Right lobe of liver (tissue), 6 donors: ENCODE results near the gene DDIT3. TPM values are rescaled to one million over a fixed set of nuclear protein-coding genes. Genes with fewer than 3 reads are reported as not detected.

Experiments used
- ATAC-seq, 4 donors: fragments of 200-7000 bp; cut with Tn5 transposase; one replicate each; pipeline ENCODE4 v1.9.1; 2020; ENCODE audit warnings: mild to moderate bottlenecking in 4 of 4, moderate library complexity in 4 of 4
- DNase-seq, 3 donors: peaks; one replicate each; pipeline ENCODE4 v3.0.0-alpha.2; 2020
- H3K27ac ChIP-seq, 3 donors: fragments of 200-600 bp; one replicate each; pipeline ENCODE4 v1.8.0; 2022
- H3K27me3 ChIP-seq, 2 donors: fragments of 200-600 bp; one replicate each; pipeline ENCODE4 v1.8.0; 2022
- H3K36me3 ChIP-seq, 4 donors: fragments of 200-600 bp; sonication (generic) in 1 of 4; one replicate each; pipeline versions ENCODE4 v1.5.1 to v1.8.0; 2017 to 2022; ENCODE audit warnings: control low read depth in 1 of 4
- H3K4me1 ChIP-seq, 4 donors: fragments of 200-600 bp; sonication (generic) in 1 of 4; one replicate each; pipeline versions ENCODE4 v1.5.1 to v1.8.0; 2017 to 2022; ENCODE audit warnings: control low read depth in 1 of 4
- H3K4me3 ChIP-seq, 3 donors: fragments of 200-600 bp; one replicate each; pipeline ENCODE4 v1.8.0; 2022
- H3K9me3 ChIP-seq, 4 donors: fragments of 200-600 bp; sonication (generic) in 1 of 4; one replicate each; pipeline versions ENCODE4 v1.5.1 to v1.8.0; 2017 to 2022; ENCODE audit warnings: control low read depth in 1 of 4
- POLR2A ChIP-seq: fragments of 450-650 bp; IDR thresholded peaks from one replicate; pipeline ENCODE4 v1.6.1; 2017; ENCODE audit warnings: antibody characterized with exemption, mild to moderate bottlenecking
- WGBS: methylation state at CpG from one replicate; pipeline ENCODE4 v1.1.6; 2018; ENCODE audit warnings: low coverage, low lambda C conversion rate; ENCODE audit not compliant: insufficient coverage; ENCODE audit errors: missing lambda C conversion rate; 5-methylcytosine and 5-hydroxymethylcytosine counted together
- intact Hi-C, 2 donors: fragments of 100-400 bp; cut with DNase I; formaldehyde crosslinking; loops; one replicate each; pipeline versions ENCODE4 v1.11.2 to v1.14.1; 2022
- total RNA-seq, 6 experiments: library from RNA; depleted of rRNA in 2 of 6; stranded (reverse); fragments of >200 nt in 2 of 6; fragmentation: NEBNext Ultra II Directional in 3 of 6; extraction: Animal tissue kit (Norgen Biotek cat#: 25700) in 3 of 6; gene quantifications; one replicate each; pipeline versions ENCODE4 v1.1.0 to v1.2.4, GENCODE V29; 2016 to 2023
- TF ChIP-seq, protein P1 (sequence below), 4 donors: fragments of 200-600 bp in 3 of 4; fragments of 450-650 bp in 1 of 4; IDR thresholded peaks; one replicate each; pipeline versions ENCODE4 v1.5.1 to v1.8.0; 2016 to 2022; ENCODE audit warnings: antibody characterized with exemption in 4 of 4, mild to moderate bottlenecking in 2 of 4
- donor health status: DM: no; HTN: yes; CAD: no.
- donor health status: DM: no; HTN: no; CAD: no.
- donor health status: DM: no; HTN: no; CAD: no.
- donor health status: DM: no; HTN: yes; CAD: no.
- donor health status: DM: no; HTN: yes; CAD: no.

DDIT3 gene
- total RNA-seq, 6 experiments from 2014 or later = 11.3 to 26.7 (median 18.7) TPM

DNA sequence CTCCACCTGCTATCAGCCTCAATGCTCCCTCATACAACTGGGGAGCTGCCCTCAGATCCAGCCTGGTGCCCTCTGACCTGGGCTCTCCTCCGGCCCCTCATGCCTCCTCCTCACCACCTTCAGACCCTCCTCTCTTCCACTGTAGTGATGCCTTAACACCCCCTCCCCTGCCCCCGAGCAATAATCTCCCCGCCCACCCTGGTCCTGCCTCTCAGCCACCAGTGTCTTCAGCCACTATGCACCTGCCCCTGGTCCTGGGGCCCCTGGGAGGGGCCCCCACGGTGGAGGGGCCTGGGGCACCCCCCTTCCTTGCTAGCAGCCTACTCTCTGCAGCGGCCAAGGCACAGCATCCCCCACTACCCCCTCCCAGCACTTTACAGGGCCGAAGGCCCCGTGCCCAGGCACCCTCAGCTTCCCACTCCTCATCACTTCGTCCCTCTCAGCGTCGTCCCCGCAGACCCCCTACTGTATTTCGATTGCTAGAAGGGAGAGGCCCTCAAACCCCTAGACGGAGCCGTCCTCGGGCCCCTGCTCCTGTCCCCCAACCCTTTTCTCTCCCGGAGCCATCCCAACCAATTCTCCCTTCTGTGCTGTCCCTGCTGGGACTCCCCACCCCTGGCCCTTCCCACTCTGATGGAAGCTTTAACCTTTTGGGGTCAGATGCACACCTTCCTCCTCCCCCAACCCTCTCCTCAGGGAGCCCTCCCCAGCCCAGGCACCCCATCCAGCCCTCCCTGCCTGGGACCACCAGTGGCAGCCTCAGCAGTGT, 5.5 kb upstream of the DDIT3 start:
- DNase-seq = no peak
- 88% methylated on average over 5 of the region's 16 CpGs for WGBS

DNA sequence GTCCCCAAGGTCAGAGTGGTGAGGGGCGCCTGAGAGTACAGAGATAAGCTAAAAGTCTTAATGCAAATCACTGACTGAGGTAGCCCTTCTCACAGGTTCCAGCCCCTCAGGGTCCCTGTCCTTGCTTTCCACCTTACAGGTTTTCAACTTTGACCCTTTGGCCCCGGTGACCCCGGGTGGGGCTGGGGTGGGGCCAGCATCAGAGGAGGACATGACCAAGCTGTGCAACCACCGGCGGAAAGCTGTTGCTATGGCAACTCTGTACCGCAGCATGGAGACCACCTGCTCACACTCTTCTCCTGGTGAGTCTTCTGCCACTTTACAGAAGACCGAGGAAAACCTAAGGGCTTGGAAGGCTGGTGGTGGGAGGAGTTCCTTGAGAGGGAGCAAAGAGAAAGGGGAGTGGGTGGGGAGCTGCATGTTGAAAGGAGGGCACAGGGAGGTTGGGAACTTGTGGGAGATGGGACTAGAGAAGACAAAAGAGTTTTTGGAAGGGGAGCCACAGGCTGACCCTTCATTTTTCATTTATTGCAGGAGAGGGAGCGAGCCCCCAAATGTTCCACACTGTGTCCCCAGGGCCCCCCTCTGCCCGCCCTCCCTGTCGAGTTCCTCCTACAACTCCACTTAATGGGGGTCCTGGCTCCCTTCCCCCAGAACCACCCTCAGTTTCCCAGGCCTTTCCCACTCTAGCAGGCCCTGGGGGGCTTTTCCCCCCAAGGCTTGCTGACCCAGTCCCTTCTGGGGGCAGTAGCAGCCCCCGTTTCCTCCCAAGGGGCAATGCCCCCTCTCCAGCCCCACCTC, 4.7 kb upstream of the DDIT3 start:
- TF ChIP-seq, protein P1, sequence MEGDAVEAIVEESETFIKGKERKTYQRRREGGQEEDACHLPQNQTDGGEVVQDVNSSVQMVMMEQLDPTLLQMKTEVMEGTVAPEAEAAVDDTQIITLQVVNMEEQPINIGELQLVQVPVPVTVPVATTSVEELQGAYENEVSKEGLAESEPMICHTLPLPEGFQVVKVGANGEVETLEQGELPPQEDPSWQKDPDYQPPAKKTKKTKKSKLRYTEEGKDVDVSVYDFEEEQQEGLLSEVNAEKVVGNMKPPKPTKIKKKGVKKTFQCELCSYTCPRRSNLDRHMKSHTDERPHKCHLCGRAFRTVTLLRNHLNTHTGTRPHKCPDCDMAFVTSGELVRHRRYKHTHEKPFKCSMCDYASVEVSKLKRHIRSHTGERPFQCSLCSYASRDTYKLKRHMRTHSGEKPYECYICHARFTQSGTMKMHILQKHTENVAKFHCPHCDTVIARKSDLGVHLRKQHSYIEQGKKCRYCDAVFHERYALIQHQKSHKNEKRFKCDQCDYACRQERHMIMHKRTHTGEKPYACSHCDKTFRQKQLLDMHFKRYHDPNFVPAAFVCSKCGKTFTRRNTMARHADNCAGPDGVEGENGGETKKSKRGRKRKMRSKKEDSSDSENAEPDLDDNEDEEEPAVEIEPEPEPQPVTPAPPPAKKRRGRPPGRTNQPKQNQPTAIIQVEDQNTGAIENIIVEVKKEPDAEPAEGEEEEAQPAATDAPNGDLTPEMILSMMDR (IDR thresholded peaks at IDR 0.05) = no peak
- no peak for TF ChIP-seq POLR2A
- no peak overlapping the region for H3K27ac ChIP-seq
- H3K4me3 ChIP-seq = no peak overlapping the region
- DNase-seq (peak in 1 of 3 donors; percentile 52), ATAC-seq (no peak)
- H3K4me1 ChIP-seq = peaks cover 0 to 32% (median 19%) of the 10 kb centered on the region in 4 donors
- peaks cover 0 to 56% (median 22%) of the 10 kb centered on the region in 4 donors for H3K36me3 ChIP-seq
- WGBS = 50% methylated on average over 10 of the region's 11 CpGs
- H3K27me3 ChIP-seq = no peaks in the 10 kb centered on the region
- intact Hi-C loops = no loop called here
- no peaks in the 10 kb centered on the region for H3K9me3 ChIP-seq

More for the DNA sequence above, 5.5 kb upstream of the DDIT3 start:
- TF ChIP-seq POLR2A = no peak
- TF ChIP-seq, protein P1 (IDR thresholded peaks at IDR 0.05) = no peak
- Histone ChIP-seq H3K4me1 (peaks cover 0 to 32% (median 19%) of the 10 kb centered on the region in 4 donors), H3K9me3 (no peaks in the 10 kb centered on the region), H3K27ac (no peak overlapping the region), H3K27me3 (no peaks in the 10 kb centered on the region), H3K4me3 (no peak overlapping the region), H3K36me3 (peaks cover 0 to 64% (median 27%) of the 10 kb centered on the region in 4 donors)
- no peak for ATAC-seq
- intact Hi-C loops = no loop called here

DNA sequence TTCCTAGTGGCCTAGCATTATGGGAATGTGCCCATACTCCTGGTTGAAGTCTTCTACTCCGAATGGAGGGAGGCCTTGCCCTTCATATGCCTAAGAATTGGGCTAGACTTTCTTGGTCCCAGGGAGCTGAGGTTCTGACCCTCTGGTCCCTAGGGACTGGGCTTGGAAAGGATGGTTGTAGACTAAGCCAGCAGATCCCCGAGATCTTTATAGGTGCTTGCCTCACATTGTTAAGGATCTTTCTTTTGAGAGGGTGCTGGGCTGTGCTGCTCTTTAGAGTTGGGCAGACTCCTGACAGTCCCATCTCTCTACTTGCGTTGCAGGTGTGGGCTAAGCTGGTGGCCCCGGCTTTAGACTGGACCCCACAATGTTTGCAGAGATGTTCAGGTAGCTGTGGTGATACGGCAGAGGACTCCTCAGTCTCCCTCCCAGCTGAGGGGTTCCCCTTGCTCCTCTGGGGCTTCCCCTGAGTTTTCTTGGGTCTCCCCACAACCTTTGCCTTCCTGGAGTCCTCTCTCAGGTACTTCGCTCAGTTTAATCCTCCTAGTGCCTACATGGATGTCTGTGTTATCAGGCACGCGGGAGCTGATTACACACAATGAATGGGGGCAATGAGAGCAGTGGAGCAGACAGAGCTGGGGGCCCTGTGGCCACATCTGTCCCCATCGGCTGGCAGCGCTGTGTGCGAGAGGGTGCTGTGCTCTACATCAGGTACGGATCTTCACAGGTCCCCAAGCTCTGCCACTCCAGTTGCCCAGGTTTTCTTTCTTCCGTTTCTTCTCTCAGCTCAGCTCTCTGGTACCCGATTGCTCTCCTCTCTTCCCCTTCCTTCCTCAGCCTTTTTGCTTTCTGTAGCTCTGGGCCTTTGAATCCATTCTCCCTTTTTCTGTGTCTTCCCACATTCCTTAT, 3.6 kb upstream of the DDIT3 start:
- no peak for ATAC-seq
- Histone ChIP-seq H3K4me1 (peaks cover 0 to 35% (median 19%) of the 10 kb centered on the region in 4 donors), H3K4me3 (peak overlapping the region; percentile 76 to 83 (median 80)), H3K36me3 (peaks cover 0 to 46% (median 17%) of the 10 kb centered on the region in 4 donors), H3K27me3 (no peaks in the 10 kb centered on the region), H3K27ac (peak overlapping the region; percentile 97 to 98 (median 97)), H3K9me3 (no peaks in the 10 kb centered on the region)
- TF ChIP-seq, protein P1 (IDR thresholded peaks at IDR 0.05) = no peak
- no peak for TF ChIP-seq POLR2A
- intact Hi-C loops = no loop called here
- 63% methylated on average over 11 of the region's 14 CpGs for WGBS
- DNase-seq = no peak
